Mammary epithelial cell (primary cell): ENCODE results near the gene DNAJB6.

Experiments used
- EZH2 ChIP-seq: IDR thresholded peaks from 2 replicates; pipeline ENCODE4 v1.6.1; 2012; ENCODE audit warnings: low read length, inconsistent platforms, borderline replicate concordance
- TF ChIP-seq, protein P1 (sequence below), 2 donors: IDR thresholded peaks in 1 of 2; conservative IDR thresholded peaks in 1 of 2; 2 replicates each; pipeline ENCODE4 v1.5.1; 2011 to 2012; ENCODE audit warnings: inconsistent platforms in 2 of 2, low read length in 2 of 2, mild to moderate bottlenecking in 2 of 2, control low read depth in 1 of 2, low read depth in 1 of 2; ENCODE audit not compliant: insufficient read depth in 1 of 2; ENCODE audit errors: extremely low read depth in 1 of 2

DNA sequence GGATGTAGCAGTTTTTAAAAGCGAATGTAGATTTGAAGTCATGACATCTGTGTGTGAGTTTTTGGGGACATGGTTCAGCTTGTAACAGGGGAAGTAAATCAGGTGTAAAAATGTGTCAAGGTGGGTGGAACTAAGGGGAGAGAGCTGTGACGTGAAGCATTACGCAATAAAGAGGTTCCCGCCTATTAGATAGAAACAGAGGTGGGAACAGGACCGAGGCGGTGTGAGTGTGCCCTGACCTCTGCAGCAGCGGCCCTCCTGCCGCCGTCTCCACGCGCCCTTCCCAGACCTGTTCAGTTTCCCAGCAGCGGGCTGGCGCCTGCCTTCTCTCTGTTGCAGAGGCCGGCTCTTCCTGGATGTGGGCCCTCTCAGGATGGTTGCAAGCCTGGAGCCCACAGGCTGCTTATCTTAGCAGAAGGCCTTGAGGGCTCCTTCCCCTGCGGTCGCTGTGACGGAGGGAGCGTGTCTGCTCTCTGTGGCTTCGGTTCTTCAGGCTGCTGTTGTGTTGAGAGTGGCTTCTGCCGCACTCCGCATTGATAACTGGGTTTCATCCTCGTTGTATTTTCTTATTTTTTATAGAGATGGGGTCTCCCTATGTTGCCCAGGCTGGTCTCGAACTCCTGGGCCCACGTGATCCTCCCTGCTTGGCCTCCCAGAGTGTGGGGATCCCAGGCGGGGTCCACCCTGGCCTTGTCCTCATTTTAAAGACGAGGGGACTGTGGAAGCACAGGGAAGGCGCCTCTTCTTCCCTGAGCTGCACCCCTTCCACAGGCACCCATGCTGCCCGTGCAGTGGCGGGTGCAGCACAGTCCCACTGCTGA lies 65.0 kb downstream of the DNAJB6 start:
- TF ChIP-seq, protein P1, sequence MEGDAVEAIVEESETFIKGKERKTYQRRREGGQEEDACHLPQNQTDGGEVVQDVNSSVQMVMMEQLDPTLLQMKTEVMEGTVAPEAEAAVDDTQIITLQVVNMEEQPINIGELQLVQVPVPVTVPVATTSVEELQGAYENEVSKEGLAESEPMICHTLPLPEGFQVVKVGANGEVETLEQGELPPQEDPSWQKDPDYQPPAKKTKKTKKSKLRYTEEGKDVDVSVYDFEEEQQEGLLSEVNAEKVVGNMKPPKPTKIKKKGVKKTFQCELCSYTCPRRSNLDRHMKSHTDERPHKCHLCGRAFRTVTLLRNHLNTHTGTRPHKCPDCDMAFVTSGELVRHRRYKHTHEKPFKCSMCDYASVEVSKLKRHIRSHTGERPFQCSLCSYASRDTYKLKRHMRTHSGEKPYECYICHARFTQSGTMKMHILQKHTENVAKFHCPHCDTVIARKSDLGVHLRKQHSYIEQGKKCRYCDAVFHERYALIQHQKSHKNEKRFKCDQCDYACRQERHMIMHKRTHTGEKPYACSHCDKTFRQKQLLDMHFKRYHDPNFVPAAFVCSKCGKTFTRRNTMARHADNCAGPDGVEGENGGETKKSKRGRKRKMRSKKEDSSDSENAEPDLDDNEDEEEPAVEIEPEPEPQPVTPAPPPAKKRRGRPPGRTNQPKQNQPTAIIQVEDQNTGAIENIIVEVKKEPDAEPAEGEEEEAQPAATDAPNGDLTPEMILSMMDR (conservative IDR thresholded peaks at IDR 0.05 in 1 of 2, IDR thresholded peaks at IDR 0.05 in 1 of 2; ENCODE audit: extremely low read depth in 1 of 2, insufficient read depth in 1 of 2, low read depth in 1 of 2, low read length in 2 of 2): no peak
- TF ChIP-seq EZH2: no peak
